Body of pancreas (tissue), 4 donors: ENCODE measurements around the gene ARHGAP15.

ENCODE experiments used
- POLR2A ChIP-seq, 3 donors: fragments of 450-650 bp; IDR thresholded peaks; one replicate each; pipeline ENCODE4 v1.6.1; 2016; ENCODE audit warnings: antibody characterized with exemption in 3 of 3, mild to moderate bottlenecking in 2 of 3
- TF ChIP-seq, protein P1 (sequence below), 7 experiments: fragments of 450-650 bp in 4 of 7; fragments of 200-600 bp in 3 of 7; sonication (generic) in 3 of 7; IDR thresholded peaks; one replicate each; pipeline ENCODE4 v1.5.1; 2016 to 2019; ENCODE audit warnings: antibody characterized with exemption in 7 of 7

GRCh38 chr2:143290221-143290620, 161.0 kb downstream of the ARHGAP15 start:
- TF ChIP-seq, protein P1, sequence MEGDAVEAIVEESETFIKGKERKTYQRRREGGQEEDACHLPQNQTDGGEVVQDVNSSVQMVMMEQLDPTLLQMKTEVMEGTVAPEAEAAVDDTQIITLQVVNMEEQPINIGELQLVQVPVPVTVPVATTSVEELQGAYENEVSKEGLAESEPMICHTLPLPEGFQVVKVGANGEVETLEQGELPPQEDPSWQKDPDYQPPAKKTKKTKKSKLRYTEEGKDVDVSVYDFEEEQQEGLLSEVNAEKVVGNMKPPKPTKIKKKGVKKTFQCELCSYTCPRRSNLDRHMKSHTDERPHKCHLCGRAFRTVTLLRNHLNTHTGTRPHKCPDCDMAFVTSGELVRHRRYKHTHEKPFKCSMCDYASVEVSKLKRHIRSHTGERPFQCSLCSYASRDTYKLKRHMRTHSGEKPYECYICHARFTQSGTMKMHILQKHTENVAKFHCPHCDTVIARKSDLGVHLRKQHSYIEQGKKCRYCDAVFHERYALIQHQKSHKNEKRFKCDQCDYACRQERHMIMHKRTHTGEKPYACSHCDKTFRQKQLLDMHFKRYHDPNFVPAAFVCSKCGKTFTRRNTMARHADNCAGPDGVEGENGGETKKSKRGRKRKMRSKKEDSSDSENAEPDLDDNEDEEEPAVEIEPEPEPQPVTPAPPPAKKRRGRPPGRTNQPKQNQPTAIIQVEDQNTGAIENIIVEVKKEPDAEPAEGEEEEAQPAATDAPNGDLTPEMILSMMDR (IDR thresholded peaks at IDR 0.05): no peak
- TF ChIP-seq POLR2A (IDR thresholded peaks at IDR 0.05): no peak
